ENCODE measurements around the gene ZNF45. TPM values are rescaled to one million over a fixed set of nuclear protein-coding genes. Genes with fewer than 3 reads are reported as not detected.
"Not testable (repeated sequence)": the region's sequence is repeated elsewhere in the genome, so short reads cannot be mapped to it uniquely, and the experiment has no call there.

ZNF45 gene
- total RNA-seq, 1 experiment from 2014 or later, result 12.2 TPM

DNA sequence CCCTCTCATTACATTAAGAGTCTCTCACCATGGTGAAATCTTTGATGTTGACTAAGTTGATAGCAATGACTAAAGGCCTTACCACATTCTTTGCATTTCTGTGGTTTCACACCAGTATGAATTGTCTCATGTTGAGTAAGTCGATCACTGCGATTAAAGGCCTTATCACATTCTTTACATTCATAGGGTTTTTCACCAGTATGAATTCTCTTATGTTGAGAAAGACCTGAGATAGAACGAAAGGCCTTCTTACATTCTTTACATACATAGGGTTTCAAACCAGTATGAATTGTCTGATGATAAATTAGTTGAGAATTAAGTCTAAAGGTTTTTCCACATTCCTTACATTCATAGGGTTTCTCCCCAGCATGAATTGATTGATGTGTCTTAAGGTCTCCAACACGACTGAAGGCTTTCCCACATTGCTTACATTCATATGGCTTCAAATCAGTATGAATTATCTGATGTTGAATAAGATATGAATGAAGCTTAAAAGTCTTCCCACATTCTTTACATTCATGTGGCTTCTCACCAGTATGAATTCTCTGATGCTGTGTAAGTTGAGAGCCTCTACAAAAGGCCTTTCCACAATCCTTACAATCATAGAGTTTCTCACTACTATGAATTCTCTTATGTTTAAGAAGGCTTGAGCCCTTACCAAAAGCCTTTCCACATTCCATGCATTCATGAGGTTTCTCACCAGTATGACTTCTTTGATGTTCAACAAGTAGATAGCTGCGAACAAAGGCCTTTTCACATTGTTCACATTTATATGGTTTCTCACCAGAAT lies 62.3 kb downstream of the ZNF45 start:
- no peak for DNase-seq (ENCODE audit: low spot score)

GRCh38 chr19:43866923-43867322 lies 68.2 kb downstream of the ZNF45 start:
- H3K4me3 Mint-ChIP-seq; POLR2A ChIA-PET; H3K4me1 Mint-ChIP-seq; CTCF ChIA-PET; H3K27ac Mint-ChIP-seq; DNase-seq (ENCODE audit: low spot score); ATAC-seq; H3K27me3 Mint-ChIP-seq (ENCODE audit: low read depth): not testable (repeated sequence)
- H3K9me3 Mint-ChIP-seq, result peaks cover 66% of the 10 kb centered on the region
- H3K36me3 Mint-ChIP-seq, result peaks cover 37% of the 10 kb centered on the region

More for the DNA sequence above, 62.3 kb downstream of the ZNF45 start:
- Mint-ChIP-seq H3K4me3 (no peak overlapping the region), H3K4me1 (no peaks in the 10 kb centered on the region), H3K27me3 (ENCODE audit: low read depth) (peaks cover 5% of the 10 kb centered on the region; the same call in 1 of the 2 replicates), H3K9me3 (peaks cover 76% of the 10 kb centered on the region), H3K27ac (no peak overlapping the region), H3K36me3 (peaks cover 68% of the 10 kb centered on the region)
- ChIA-PET POLR2A (no interaction called here), CTCF (no interaction called here)
- TF ChIP-seq, protein P1, sequence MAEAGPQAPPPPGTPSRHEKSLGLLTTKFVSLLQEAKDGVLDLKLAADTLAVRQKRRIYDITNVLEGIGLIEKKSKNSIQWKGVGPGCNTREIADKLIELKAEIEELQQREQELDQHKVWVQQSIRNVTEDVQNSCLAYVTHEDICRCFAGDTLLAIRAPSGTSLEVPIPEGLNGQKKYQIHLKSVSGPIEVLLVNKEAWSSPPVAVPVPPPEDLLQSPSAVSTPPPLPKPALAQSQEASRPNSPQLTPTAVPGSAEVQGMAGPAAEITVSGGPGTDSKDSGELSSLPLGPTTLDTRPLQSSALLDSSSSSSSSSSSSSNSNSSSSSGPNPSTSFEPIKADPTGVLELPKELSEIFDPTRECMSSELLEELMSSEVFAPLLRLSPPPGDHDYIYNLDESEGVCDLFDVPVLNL (CRISPR knock-in tag; IDR thresholded peaks at IDR 0.05; ENCODE audit: borderline replicate concordance, low read depth), result no peak
- TF ChIP-seq IRF1 (CRISPR knock-in tag; IDR thresholded peaks at IDR 0.05), result no peak
- no peak for TF ChIP-seq ZBTB43 (CRISPR knock-in tag; IDR thresholded peaks at IDR 0.05)
- TF ChIP-seq, protein P2, sequence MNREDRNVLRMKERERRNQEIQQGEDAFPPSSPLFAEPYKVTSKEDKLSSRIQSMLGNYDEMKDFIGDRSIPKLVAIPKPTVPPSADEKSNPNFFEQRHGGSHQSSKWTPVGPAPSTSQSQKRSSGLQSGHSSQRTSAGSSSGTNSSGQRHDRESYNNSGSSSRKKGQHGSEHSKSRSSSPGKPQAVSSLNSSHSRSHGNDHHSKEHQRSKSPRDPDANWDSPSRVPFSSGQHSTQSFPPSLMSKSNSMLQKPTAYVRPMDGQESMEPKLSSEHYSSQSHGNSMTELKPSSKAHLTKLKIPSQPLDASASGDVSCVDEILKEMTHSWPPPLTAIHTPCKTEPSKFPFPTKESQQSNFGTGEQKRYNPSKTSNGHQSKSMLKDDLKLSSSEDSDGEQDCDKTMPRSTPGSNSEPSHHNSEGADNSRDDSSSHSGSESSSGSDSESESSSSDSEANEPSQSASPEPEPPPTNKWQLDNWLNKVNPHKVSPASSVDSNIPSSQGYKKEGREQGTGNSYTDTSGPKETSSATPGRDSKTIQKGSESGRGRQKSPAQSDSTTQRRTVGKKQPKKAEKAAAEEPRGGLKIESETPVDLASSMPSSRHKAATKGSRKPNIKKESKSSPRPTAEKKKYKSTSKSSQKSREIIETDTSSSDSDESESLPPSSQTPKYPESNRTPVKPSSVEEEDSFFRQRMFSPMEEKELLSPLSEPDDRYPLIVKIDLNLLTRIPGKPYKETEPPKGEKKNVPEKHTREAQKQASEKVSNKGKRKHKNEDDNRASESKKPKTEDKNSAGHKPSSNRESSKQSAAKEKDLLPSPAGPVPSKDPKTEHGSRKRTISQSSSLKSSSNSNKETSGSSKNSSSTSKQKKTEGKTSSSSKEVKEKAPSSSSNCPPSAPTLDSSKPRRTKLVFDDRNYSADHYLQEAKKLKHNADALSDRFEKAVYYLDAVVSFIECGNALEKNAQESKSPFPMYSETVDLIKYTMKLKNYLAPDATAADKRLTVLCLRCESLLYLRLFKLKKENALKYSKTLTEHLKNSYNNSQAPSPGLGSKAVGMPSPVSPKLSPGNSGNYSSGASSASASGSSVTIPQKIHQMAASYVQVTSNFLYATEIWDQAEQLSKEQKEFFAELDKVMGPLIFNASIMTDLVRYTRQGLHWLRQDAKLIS (CRISPR knock-in tag; IDR thresholded peaks at IDR 0.05; ENCODE audit: borderline replicate concordance), result no peak
- TF ChIP-seq ZNF396 (CRISPR knock-in tag; IDR thresholded peaks at IDR 0.05; ENCODE audit: borderline replicate concordance), result no peak
- no peak for TF ChIP-seq ZNF138 (CRISPR knock-in tag; conservative IDR thresholded peaks at IDR 0.05)
- no peak for TF ChIP-seq ZBTB21 (CRISPR knock-in tag; IDR thresholded peaks at IDR 0.05; ENCODE audit: borderline replicate concordance)
- TF ChIP-seq PREB (CRISPR knock-in tag; IDR thresholded peaks at IDR 0.05; ENCODE audit: borderline replicate concordance), result no peak
- no peak for TF ChIP-seq RORB (CRISPR knock-in tag; IDR thresholded peaks at IDR 0.05)
- TF ChIP-seq MYBL2 (CRISPR knock-in tag; IDR thresholded peaks at IDR 0.05), result no peak
- TF ChIP-seq ATF2 (CRISPR knock-in tag; IDR thresholded peaks at IDR 0.05; ENCODE audit: borderline replicate concordance, low read depth), result no peak
- no peak for ATAC-seq

Other genes starting within 250 kb of the ZNF45 start
- gene IRGC, start 219.2 kb downstream of the ZNF45 start, total RNA-seq (2021), result not detected in 3 replicates
- gene SMG9, start 180.3 kb downstream of the ZNF45 start, total RNA-seq (2021), result 25.7 to 39.6 TPM (median 34.3 TPM) in 3 replicates
- gene KCNN4, start 154.3 kb downstream of the ZNF45 start, total RNA-seq (2021), result 0.76 to 1.1 TPM (median 0.98 TPM) in 3 replicates
- gene LYPD5, start 132.8 kb downstream of the ZNF45 start, total RNA-seq (2021), result 0.39 to 0.78 TPM (median 0.46 TPM) in 3 replicates
- gene ZNF283, start 108.0 kb downstream of the ZNF45 start, total RNA-seq (2021), result 6.2 to 7.1 TPM (median 6.7 TPM) in 3 replicates
- gene ZNF404, start 51.3 kb downstream of the ZNF45 start, total RNA-seq (2021), result 3.0 to 5.1 TPM (median 3.2 TPM) in 3 replicates
- 7.0 to 7.6 TPM (median 7.2 TPM) in 3 replicates for gene ZNF221, start 15.9 kb upstream of the ZNF45 start, total RNA-seq (2021)
- 6.2 to 10.2 TPM (median 7.1 TPM) in 3 replicates for gene ZNF155, start 48.9 kb upstream of the ZNF45 start, total RNA-seq (2021)
- 2.2 to 4.0 TPM (median 3.5 TPM) in 3 replicates for gene ZNF230, start 67.7 kb upstream of the ZNF45 start, total RNA-seq (2021)
- 3.4 to 4.6 TPM (median 3.5 TPM) in 3 replicates for gene ZNF222, start 90.1 kb upstream of the ZNF45 start, total RNA-seq (2021)
- 5.0 to 7.2 TPM (median 5.7 TPM) in 3 replicates for gene ZNF223, start 116.8 kb upstream of the ZNF45 start, total RNA-seq (2021)
- gene ZNF284, start 136.9 kb upstream of the ZNF45 start, total RNA-seq (2021), result 1.7 to 3.0 TPM (median 2.7 TPM) in 3 replicates
- gene ZNF224, start 159.1 kb upstream of the ZNF45 start, total RNA-seq (2021), result 12.4 to 14.8 TPM (median 13.7 TPM) in 3 replicates
- 3.9 to 5.1 TPM (median 4.4 TPM) in 3 replicates for gene ZNF225, start 178.1 kb upstream of the ZNF45 start, total RNA-seq (2021)
- 7.0 to 7.5 TPM (median 7.5 TPM) in 3 replicates for gene ZNF234, start 206.3 kb upstream of the ZNF45 start, total RNA-seq (2021)
- gene ZNF226, start 229.8 kb upstream of the ZNF45 start, total RNA-seq (2021), result 14.5 to 18.5 TPM (median 18.0 TPM) in 3 replicates

Measured in WTC11 (cell line).